Ecto neural progenitor cell (in vitro differentiated cells): ENCODE measurements around the gene SERPINA1.

Source experiments
- DNase-seq: peaks from one replicate; pipeline ENCODE4 v3.0.0-alpha.2; 2018; ENCODE audit warnings: low spot score

The SERPINA1 gene

GRCh38 chr14:94382716-94383596 lies 5.4 kb downstream of the SERPINA1 start:
- DNase-seq: no peak

- no peak for DNase-seq
Measured at GRCh38 chr14:94382099-94382715, 6.2 kb downstream of the SERPINA1 start.

- peak; percentile 38 for DNase-seq
Measured at GRCh38 chr14:94381149-94382030, 7.0 kb downstream of the SERPINA1 start.

GRCh38 chr14:94380225-94381148 lies 7.9 kb downstream of the SERPINA1 start:
- no peak for DNase-seq

GRCh38 chr14:94379291-94380224 lies 8.8 kb downstream of the SERPINA1 start:
- no peak for DNase-seq

- DNase-seq: no peak
Measured at GRCh38 chr14:94378527-94379290, 9.7 kb downstream of the SERPINA1 start.

- DNase-seq: no peak
Measured at GRCh38 chr14:94377866-94378470, 10.4 kb downstream of the SERPINA1 start.

DNA sequence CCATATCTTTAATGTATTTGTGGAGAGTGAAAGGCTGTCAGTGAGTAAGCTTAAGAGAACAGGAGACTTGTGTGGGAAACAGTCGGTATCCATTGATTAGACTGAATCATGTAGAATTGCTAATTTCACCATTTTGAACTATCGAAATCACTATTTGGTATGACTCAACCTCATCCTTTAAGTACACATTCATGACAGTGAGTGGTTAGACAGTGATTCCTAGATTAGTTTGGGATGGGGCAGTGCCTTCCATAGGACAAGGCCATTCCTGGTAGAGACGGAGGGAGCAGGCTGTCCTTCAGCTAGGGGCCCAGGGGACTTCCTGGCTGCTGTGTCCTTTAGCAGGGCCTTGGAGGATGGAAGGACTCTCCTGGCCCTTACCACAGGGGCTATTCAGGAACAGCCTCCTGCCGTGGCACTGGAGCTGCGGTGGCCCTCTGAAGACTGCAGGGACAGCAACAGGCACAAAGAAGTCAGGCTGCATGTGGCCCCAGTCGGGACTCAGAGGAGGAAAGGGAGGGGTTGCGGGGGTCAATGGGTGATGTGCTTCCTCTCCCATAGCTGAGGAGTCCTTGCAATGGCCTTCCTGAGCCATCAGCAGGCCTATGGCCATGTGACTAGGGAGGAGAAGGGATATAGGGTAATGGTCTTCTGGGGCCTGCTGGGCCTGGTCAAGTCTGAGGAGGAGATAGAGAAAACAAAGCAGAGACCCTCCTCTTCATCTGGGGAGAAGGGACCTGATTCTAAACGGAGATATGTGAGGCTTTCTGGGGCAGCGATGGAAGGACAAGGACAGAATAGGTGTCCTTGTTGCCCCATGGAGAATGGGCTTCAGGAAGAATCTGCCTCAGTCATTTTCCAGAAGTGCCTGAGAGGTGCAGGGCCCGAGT lies 11.2 kb downstream of the SERPINA1 start:
- no peak for DNase-seq

GRCh38 chr14:94376108-94376975 lies 12.1 kb downstream of the SERPINA1 start:
- no peak for DNase-seq

DNA sequence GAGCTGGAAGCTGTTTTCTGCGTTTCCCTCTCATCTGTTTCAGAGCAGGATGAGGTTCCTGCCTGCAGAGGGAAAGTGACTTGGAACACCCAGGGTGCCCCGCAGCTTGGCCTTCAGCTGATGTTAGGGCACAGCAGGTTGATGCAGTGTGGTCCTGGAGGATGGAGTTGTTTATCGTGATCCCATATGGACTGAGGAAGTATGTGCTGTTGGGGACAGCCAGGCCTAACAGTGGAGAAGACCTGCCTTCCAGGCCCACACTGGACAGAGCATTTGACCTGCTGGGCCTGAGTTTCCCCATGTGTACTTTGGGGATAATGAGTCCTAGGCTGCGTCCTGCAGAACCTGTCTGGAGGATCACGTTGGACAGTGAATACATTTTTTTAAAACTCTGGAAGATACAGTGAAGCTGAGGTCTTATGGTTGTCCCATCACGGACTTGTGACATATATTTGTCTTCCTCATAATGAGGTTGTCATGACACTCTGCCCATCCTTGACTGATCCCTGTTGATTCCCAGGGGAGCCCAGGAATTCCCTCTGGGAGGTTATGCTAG lies 12.8 kb downstream of the SERPINA1 start:
- DNase-seq: no peak

DNA sequence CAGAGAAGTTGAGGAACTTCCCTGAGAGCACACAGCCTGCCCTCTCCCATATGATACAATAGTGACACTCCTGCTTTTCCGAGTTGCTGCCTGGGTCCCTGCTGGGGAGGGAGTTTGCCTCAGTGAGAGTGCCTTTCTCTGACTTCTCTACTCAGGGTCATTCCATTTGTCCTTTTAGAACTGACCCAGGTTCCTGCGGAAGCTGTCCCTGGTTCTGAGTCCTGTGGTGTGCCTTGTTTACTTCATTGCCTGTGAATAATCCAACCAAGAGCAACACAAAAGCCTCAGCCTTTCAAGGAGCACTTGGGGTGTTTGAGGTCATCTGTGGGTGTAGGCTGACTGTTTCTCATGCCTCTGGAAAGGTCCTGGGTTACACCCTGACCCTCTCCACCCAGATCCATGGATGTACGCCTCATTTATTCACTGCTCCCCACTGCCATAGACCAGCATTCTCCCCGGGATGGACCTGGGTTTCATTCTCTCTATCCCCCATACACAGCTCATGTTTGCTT lies 13.6 kb downstream of the SERPINA1 start:
- no peak for DNase-seq

- DNase-seq: no peak
Measured at GRCh38 chr14:94374116-94374515, 14.3 kb downstream of the SERPINA1 start.

- no peak for DNase-seq
Measured at GRCh38 chr14:94373708-94374107, 14.7 kb downstream of the SERPINA1 start.

GRCh38 chr14:94372021-94372605 lies 16.3 kb downstream of the SERPINA1 start:
- DNase-seq: no peak

- DNase-seq: no peak
Measured at GRCh38 chr14:94370524-94370910, 17.9 kb downstream of the SERPINA1 start.
